GM23338 (cell line): ENCODE results near the gene PRKACA. TPM values are rescaled to one million over a fixed set of nuclear protein-coding genes. Genes with fewer than 3 reads are reported as not detected.

Experiments
- ATAC-seq: fragments of 200-7000 bp; cut with Tn5 transposase; 3 replicates; pipeline ENCODE4 v1.9.1; 2020
- DNase-seq: peaks from one replicate; pipeline ENCODE4 v3.0.0-alpha.2; 2015; ENCODE audit warnings: low spot score
- H2AFZ ChIP-seq: fragments of 200-600 bp; sonication (generic); 2 replicates; pipeline ENCODE4 v1.8.0; 2016; ENCODE audit warnings: antibody characterized with exemption, mild to moderate bottlenecking, moderate library complexity
- H3F3A ChIP-seq: fragments of 200-600 bp; sonication (generic); replicated peaks from 2 replicates; pipeline ENCODE4 v1.8.0; 2017; ENCODE audit warnings: antibody characterized with exemption, mixed run types, low read depth
- H3K27ac ChIP-seq: fragments of 200-600 bp; sonication (generic); 2 replicates; pipeline ENCODE4 v1.6.1; 2016; ENCODE audit warnings: low read depth
- H3K27me3 ChIP-seq: fragments of 200-600 bp; sonication (generic); 2 replicates; pipeline ENCODE4 v1.8.0; 2016; ENCODE audit warnings: mild to moderate bottlenecking, mixed run types, moderate library complexity; ENCODE audit not compliant: insufficient read depth
- H3K36me3 ChIP-seq: fragments of 200-600 bp; sonication (generic); 2 replicates; pipeline ENCODE4 v1.8.0; 2016; ENCODE audit warnings: mild to moderate bottlenecking; ENCODE audit not compliant: insufficient read depth
- H3K4me1 ChIP-seq: fragments of 200-600 bp; sonication (generic); 2 replicates; pipeline ENCODE4 v1.8.0; 2016; ENCODE audit warnings: mild to moderate bottlenecking, moderate library complexity; ENCODE audit not compliant: insufficient read depth
- H3K4me2 ChIP-seq: fragments of 200-600 bp; sonication (generic); 2 replicates; pipeline ENCODE4 v1.7.1; 2017; ENCODE audit warnings: mixed run types
- H3K4me3 ChIP-seq: fragments of 200-600 bp; sonication (generic); 2 replicates; pipeline ENCODE4 v1.6.1; 2016; ENCODE audit warnings: mixed run types
- H3K79me2 ChIP-seq: fragments of 200-600 bp; sonication (generic); replicated peaks from 2 replicates; pipeline ENCODE4 v1.8.0; 2017; ENCODE audit warnings: mild to moderate bottlenecking; ENCODE audit not compliant: insufficient read depth
- H3K9me2 ChIP-seq: fragments of 200-600 bp; sonication (generic); 2 replicates; pipeline ENCODE4 v1.8.0; 2017; ENCODE audit not compliant: insufficient read depth
- H4K20me1 ChIP-seq: fragments of 200-600 bp; sonication (generic); replicated peaks from 2 replicates; pipeline ENCODE4 v1.8.0; 2017; ENCODE audit warnings: mild to moderate bottlenecking; ENCODE audit not compliant: insufficient read depth
- H3K27ac Mint-ChIP-seq: 2 replicates; pipeline ENCODE4 v1.8.0; 2020; ENCODE audit warnings: inconsistent platforms, mild to moderate bottlenecking, moderate library complexity, mixed read lengths
- H3K27me3 Mint-ChIP-seq: 3 replicates; pipeline ENCODE4 v1.8.0; 2022; ENCODE audit warnings: low read depth, mild to moderate bottlenecking, moderate library complexity, mixed read lengths, inconsistent platforms; ENCODE audit not compliant: insufficient read depth, poor library complexity
- H3K36me3 Mint-ChIP-seq: 3 replicates; pipeline ENCODE4 v1.8.0; 2021; ENCODE audit warnings: low read depth, mild to moderate bottlenecking, inconsistent platforms, moderate library complexity, mixed read lengths
- H3K4me1 Mint-ChIP-seq: 3 replicates; pipeline ENCODE4 v1.8.0; 2020; ENCODE audit warnings: mild to moderate bottlenecking, inconsistent platforms, mixed read lengths
- H3K4me3 Mint-ChIP-seq: 3 replicates; pipeline ENCODE4 v1.8.0; 2021; ENCODE audit warnings: moderate library complexity, mild to moderate bottlenecking, inconsistent platforms, mixed read lengths
- H3K9me3 Mint-ChIP-seq: 3 replicates; pipeline ENCODE4 v1.8.0; 2020; ENCODE audit warnings: moderate library complexity, mild to moderate bottlenecking, inconsistent platforms, mixed read lengths
- CREB1 ChIP-seq: fragments of 250-450 bp; sonication (Bioruptor Pico); IDR thresholded peaks from 2 replicates; pipeline ENCODE4 v1.5.0; 2020; ENCODE audit warnings: low read depth, mild to moderate bottlenecking, moderate library complexity
- EZH2 ChIP-seq: fragments of 200-600 bp; sonication (generic); IDR thresholded peaks from one replicate; pipeline ENCODE4 v1.8.0; 2017; ENCODE audit warnings: antibody characterized with exemption, mild to moderate bottlenecking, low read depth; ENCODE audit not compliant: unreplicated experiment
- EZH2phosphoT487 ChIP-seq: fragments of 200-600 bp; sonication (generic); IDR thresholded peaks from one replicate; pipeline ENCODE4 v1.8.1; 2018; ENCODE audit warnings: antibody characterized with exemption; ENCODE audit not compliant: unreplicated experiment
- JUNB ChIP-seq: IDR thresholded peaks from one replicate; pipeline ENCODE4 v1.6.1; 2016; ENCODE audit warnings: antibody characterized with exemption; ENCODE audit not compliant: unreplicated experiment
- NANOG ChIP-seq: IDR thresholded peaks from 2 replicates; pipeline ENCODE4 v1.6.1; 2016; ENCODE audit warnings: antibody characterized with exemption, borderline replicate concordance
- POLR2AphosphoS5 ChIP-seq: IDR thresholded peaks from 2 replicates; pipeline ENCODE4 v1.6.1; 2016; ENCODE audit warnings: antibody characterized with exemption, low read depth
- STAT1 ChIP-seq: IDR thresholded peaks from one replicate; pipeline ENCODE4 v1.6.1; 2016; ENCODE audit warnings: antibody characterized with exemption; ENCODE audit not compliant: unreplicated experiment
- ZNF114 ChIP-seq: fragments of 250-450 bp; sonication (Bioruptor Pico); IDR thresholded peaks from 2 replicates; pipeline ENCODE4 v1.5.0; 2020; ENCODE audit warnings: mild to moderate bottlenecking, moderate library complexity
- ZNF331 ChIP-seq: fragments of 250-450 bp; sonication (Bioruptor Pico); IDR thresholded peaks from 2 replicates; pipeline ENCODE4 v1.5.0; 2020; ENCODE audit warnings: low read depth, mild to moderate bottlenecking, moderate library complexity
- ZNF462 ChIP-seq: fragments of 250-450 bp; sonication (Bioruptor Pico); IDR thresholded peaks from 2 replicates; pipeline ENCODE4 v1.5.0; 2020; ENCODE audit warnings: mild to moderate bottlenecking, moderate library complexity
- polyA plus RNA-seq: library from polyadenylated mRNA; unstranded; fragments of >200 nt; fragmentation: Nextera tagmentation; extraction: Ambion mirVana; gene quantifications from 2 replicates; pipeline ENCODE4 v1.2.1, GENCODE V29; 2016
- total RNA-seq: library from RNA; depleted of rRNA; stranded (reverse); fragments of >200 nt; shearing (Covaris generic); gene quantifications from 2 replicates; pipeline ENCODE4 v1.2.3, GENCODE V29; 2014
- TF ChIP-seq, protein P1 (sequence below): IDR thresholded peaks from 2 replicates; pipeline ENCODE4 v1.6.1; 2016; ENCODE audit warnings: antibody characterized with exemption
- TF ChIP-seq, protein P2 (sequence below): IDR thresholded peaks from one replicate; pipeline ENCODE4 v1.6.1; 2018; ENCODE audit warnings: antibody characterized with exemption; ENCODE audit not compliant: unreplicated experiment
- TF ChIP-seq, protein P3 (sequence below), 2 experiments: fragments of 200-600 bp in 1 of 2; sonication (generic) in 1 of 2; conservative IDR thresholded peaks; 2 replicates each; pipeline versions ENCODE4 v1.5.1 to v1.6.1; 2016 to 2017; ENCODE audit warnings: antibody characterized with exemption in 2 of 2, low read depth in 2 of 2, mild to moderate bottlenecking in 2 of 2, moderate library complexity in 1 of 2

Gene PRKACA
- total and polyA plus RNA-seq, 2 experiments from 2014 or later, result 13.0 to 31.3 TPM

DNA sequence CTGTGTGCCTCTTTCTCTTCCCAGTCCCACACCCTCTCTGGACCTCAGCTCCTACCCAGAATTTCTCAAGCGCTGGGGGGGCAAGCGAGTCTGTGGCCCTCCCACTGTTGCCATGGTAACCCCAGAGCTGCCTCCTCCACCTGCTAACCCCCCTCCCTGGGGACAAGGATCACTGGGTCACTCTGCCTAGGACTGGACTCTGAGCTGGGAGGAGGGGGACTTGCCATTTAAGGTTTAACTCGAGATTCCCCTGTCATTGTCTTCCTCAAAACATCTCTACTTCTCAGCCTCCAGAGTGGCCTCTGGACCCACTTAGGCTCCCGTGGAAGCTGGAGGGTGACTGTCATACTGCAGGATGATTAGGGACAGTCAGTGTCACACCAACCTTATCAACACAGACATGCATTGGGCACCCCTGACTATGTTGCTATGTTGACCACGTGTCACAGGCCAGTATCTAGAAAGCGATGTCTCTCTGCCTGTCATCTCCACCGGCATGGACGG lies 57.9 kb downstream of the PRKACA start:
- no peak overlapping the region for H2AFZ ChIP-seq
- H3K4me1 ChIP-seq, result peaks cover 8% of the 10 kb centered on the region; the same call in 1 of the 2 replicates
- Mint-ChIP-seq H3K36me3 (peaks cover 2% of the 10 kb centered on the region; the same call in 1 of the 3 replicates), H3K4me1 (peaks cover 14% of the 10 kb centered on the region), H3K27ac (no peak overlapping the region), H3K9me3 (no peaks in the 10 kb centered on the region), H3K27me3 (peaks cover 32% of the 10 kb centered on the region), H3K4me3 (no peak overlapping the region)
- no peaks in the 10 kb centered on the region; the same call in 1 of the 2 replicates for H4K20me1 ChIP-seq
- DNase-seq (no peak), ATAC-seq (no peak)
- H3K27me3 ChIP-seq, result peaks cover 25% of the 10 kb centered on the region
- H3K27ac ChIP-seq, result no peak overlapping the region
- no peak overlapping the region for H3K4me3 ChIP-seq
- H3K9me2 ChIP-seq, result no peaks in the 10 kb centered on the region
- no peaks in the 10 kb centered on the region; the same call in 1 of the 2 replicates for H3F3A ChIP-seq
- H3K4me2 ChIP-seq, result no peak overlapping the region
- TF ChIP-seq, protein P1, sequence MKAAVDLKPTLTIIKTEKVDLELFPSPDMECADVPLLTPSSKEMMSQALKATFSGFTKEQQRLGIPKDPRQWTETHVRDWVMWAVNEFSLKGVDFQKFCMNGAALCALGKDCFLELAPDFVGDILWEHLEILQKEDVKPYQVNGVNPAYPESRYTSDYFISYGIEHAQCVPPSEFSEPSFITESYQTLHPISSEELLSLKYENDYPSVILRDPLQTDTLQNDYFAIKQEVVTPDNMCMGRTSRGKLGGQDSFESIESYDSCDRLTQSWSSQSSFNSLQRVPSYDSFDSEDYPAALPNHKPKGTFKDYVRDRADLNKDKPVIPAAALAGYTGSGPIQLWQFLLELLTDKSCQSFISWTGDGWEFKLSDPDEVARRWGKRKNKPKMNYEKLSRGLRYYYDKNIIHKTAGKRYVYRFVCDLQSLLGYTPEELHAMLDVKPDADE, result no peak
- TF ChIP-seq STAT1, result no peak
- TF ChIP-seq, protein P2, sequence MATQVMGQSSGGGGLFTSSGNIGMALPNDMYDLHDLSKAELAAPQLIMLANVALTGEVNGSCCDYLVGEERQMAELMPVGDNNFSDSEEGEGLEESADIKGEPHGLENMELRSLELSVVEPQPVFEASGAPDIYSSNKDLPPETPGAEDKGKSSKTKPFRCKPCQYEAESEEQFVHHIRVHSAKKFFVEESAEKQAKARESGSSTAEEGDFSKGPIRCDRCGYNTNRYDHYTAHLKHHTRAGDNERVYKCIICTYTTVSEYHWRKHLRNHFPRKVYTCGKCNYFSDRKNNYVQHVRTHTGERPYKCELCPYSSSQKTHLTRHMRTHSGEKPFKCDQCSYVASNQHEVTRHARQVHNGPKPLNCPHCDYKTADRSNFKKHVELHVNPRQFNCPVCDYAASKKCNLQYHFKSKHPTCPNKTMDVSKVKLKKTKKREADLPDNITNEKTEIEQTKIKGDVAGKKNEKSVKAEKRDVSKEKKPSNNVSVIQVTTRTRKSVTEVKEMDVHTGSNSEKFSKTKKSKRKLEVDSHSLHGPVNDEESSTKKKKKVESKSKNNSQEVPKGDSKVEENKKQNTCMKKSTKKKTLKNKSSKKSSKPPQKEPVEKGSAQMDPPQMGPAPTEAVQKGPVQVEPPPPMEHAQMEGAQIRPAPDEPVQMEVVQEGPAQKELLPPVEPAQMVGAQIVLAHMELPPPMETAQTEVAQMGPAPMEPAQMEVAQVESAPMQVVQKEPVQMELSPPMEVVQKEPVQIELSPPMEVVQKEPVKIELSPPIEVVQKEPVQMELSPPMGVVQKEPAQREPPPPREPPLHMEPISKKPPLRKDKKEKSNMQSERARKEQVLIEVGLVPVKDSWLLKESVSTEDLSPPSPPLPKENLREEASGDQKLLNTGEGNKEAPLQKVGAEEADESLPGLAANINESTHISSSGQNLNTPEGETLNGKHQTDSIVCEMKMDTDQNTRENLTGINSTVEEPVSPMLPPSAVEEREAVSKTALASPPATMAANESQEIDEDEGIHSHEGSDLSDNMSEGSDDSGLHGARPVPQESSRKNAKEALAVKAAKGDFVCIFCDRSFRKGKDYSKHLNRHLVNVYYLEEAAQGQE, result no peak
- TF ChIP-seq NANOG, result no peak
- no peak for TF ChIP-seq CREB1 (CRISPR knock-in tag)
- no peak for TF ChIP-seq ZNF331 (CRISPR knock-in tag)
- no peak for TF ChIP-seq EZH2phosphoT487
- no peak for TF ChIP-seq POLR2AphosphoS5
- no peak for TF ChIP-seq EZH2
- no peak for TF ChIP-seq ZNF462 (CRISPR knock-in tag)
- TF ChIP-seq, protein P3, sequence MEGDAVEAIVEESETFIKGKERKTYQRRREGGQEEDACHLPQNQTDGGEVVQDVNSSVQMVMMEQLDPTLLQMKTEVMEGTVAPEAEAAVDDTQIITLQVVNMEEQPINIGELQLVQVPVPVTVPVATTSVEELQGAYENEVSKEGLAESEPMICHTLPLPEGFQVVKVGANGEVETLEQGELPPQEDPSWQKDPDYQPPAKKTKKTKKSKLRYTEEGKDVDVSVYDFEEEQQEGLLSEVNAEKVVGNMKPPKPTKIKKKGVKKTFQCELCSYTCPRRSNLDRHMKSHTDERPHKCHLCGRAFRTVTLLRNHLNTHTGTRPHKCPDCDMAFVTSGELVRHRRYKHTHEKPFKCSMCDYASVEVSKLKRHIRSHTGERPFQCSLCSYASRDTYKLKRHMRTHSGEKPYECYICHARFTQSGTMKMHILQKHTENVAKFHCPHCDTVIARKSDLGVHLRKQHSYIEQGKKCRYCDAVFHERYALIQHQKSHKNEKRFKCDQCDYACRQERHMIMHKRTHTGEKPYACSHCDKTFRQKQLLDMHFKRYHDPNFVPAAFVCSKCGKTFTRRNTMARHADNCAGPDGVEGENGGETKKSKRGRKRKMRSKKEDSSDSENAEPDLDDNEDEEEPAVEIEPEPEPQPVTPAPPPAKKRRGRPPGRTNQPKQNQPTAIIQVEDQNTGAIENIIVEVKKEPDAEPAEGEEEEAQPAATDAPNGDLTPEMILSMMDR (conservative IDR thresholded peaks at IDR 0.05; ENCODE audit: low read depth in 2 of 2), result no peak
- no peak for TF ChIP-seq ZNF114 (CRISPR knock-in tag)
- TF ChIP-seq JUNB, result no peak
- H3K36me3 ChIP-seq, result no peaks in the 10 kb centered on the region
- H3K79me2 ChIP-seq, result no peaks in the 10 kb centered on the region
